ENCODE data around the gene BTF3L4.

The BTF3L4 gene

DNA sequence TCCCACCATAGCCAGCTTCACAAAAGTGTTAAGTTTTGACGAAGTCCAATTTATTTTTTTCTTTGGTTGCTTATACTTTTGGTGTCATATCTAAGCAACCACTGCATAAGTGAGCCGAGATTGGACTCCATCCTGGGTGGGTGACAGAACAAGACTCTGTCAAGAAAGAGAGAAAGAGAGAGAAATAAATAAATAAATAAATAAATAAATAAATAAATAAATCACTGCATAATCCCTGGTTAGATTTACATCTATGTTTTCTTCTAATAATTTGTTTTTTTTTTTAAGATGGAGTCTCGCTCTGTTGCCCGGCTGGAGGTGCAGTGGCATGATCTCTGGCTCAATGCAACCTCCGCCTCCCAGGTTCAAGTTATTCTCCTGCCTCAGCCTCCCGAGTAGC is 67.5 kb downstream of the BTF3L4 start:
- no peak for DNase-seq (ENCODE audit: low read depth, low spot score)

- DNase-seq (ENCODE audit: low read depth, low spot score) = no peak
Observed at GRCh38 chr1:52125736-52126359, 69.8 kb downstream of the BTF3L4 start.

DNA sequence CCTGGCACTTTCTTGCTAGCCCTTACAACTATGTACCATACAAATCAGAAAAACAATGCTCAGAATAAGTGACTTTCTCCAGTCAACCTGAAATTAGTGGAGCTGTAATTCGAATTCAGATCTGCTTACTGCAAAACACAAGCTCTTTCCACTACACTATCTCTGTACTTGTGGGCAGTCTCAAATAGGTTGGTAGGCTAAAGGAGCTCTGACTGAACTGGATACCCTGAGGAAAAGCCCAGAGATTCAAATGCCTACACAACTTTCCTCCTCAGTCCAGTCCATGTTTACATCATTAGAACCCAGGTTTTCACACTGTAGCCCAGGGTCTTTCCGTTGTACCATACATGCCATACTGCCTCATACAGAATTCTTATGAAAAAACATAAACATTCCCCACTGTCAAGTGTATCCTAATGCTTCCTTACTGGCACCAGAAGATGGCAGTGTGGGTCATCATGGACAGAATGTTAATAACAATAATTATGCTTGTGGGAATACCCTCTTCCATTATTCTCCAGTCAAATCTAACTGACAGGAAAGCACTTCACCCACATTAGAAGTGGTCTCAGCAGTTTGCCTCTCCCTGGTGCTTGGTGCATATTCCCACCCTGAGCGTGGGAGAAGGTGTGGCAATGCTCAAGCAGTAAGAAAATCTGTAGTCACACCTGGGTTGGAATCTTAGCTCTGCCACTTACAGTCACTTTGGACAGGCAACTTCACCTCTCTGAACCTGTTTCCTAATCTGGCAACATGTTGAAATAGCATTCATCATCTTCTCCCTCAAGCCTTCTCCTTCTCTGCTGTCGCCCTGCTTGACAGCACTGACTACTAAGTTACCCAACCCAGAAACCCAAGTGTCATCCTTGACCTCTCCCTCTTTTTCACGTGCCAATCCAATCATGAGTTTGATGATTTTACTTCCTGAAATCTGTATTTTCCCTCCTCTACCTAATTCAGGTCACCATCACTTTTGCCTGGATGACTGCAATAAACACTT is 71.4 kb downstream of the BTF3L4 start:
- no peak for DNase-seq (ENCODE audit: low read depth, low spot score)

- DNase-seq (ENCODE audit: low read depth, low spot score) = no peak
Observed at GRCh38 chr1:52139817-52140540, 83.9 kb downstream of the BTF3L4 start.

Measured in activated CD4-positive, CD25-positive, alpha-beta regulatory T cell treated with anti-CD3 and anti-CD28 coated beads, Interleukin-2, amount 50 U/mL, for 16 hours (primary cell).